HG03175 (cell line): Measurements from ENCODE around the gene NBPF20.
A peak's percentile ranks its signal among the peaks of the same experiment; 100 is the strongest.
"Not testable (repeated sequence)": the region's sequence is repeated elsewhere in the genome, so short reads cannot be mapped to it uniquely, and the experiment has no call there.

ENCODE experiments used
- ATAC-seq: cut with Tn5 transposase; IDR thresholded peaks from one replicate; pipeline ENCODE4 v1.9.1; 2021; ENCODE audit warnings: mild to moderate bottlenecking, moderate library complexity; ENCODE audit not compliant: unreplicated experiment

NBPF20 gene

GRCh38 chr1:145425436-145426029, at the start of gene NBPF20:
TSS of gene NBPF20 (minus strand) at chr1:145425603. CDS start at chr1:145405272, 20,331 bp downstream.
- ATAC-seq = peak; percentile 91

DNA sequence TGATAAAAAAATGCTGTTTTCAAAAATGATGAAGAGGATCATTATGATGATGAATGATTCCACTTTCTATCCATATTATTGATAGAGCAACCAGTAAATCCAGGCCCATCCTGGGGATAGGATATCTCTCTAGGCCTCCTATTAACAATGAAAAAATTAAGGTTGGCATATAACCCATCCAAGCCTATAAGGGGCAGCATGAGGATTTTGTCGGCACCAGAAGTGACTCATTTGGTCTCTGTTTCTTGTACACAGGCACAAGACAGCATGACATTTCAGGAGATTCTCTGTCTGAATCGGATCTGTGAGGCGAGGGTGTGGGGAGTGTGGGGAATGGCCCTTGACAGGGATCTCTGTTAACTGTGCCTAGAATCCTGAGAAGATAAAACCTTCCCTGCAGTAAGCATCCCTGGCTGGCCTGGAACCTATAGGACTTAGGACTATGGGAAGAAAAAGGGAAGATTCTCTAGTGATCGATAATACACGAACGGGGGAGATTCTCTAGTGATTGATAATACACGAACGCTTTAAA, 49.5 kb upstream of the NBPF20 start:
- not testable (repeated sequence) for ATAC-seq

DNA sequence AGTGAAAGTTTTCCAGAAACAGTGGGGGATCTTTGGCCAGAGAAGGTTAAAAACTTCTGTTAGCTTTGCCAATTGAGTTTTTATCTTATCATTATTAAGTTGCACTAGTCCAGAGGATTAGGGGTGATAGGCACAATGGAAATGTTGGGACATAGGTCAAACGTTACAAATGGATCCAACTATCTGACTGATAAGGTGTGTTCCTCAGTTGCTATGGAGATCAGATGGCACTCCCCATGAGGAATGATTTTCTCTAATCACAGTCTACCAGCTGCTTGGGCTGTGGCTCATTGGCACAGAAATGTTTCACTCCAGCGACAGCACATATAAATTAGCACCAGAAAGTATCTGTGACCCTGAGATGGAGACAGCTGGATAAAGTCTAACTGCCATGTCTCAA, 47.3 kb upstream of the NBPF20 start:
- not testable (repeated sequence) for ATAC-seq

GRCh38 chr1:145471365-145471764, 46.0 kb upstream of the NBPF20 start:
- ATAC-seq = not testable (repeated sequence)

- ATAC-seq = peak; percentile 84
Measured at GRCh38 chr1:145465405-145466144, 40.2 kb upstream of the NBPF20 start.

- peak; percentile 12 for ATAC-seq
Measured at GRCh38 chr1:145464708-145465336, 39.4 kb upstream of the NBPF20 start.

- not testable (repeated sequence) for ATAC-seq
Measured at GRCh38 chr1:145464017-145464416, 38.6 kb upstream of the NBPF20 start.

GRCh38 chr1:145460684-145461083, 35.3 kb upstream of the NBPF20 start:
- ATAC-seq = not testable (repeated sequence)

DNA sequence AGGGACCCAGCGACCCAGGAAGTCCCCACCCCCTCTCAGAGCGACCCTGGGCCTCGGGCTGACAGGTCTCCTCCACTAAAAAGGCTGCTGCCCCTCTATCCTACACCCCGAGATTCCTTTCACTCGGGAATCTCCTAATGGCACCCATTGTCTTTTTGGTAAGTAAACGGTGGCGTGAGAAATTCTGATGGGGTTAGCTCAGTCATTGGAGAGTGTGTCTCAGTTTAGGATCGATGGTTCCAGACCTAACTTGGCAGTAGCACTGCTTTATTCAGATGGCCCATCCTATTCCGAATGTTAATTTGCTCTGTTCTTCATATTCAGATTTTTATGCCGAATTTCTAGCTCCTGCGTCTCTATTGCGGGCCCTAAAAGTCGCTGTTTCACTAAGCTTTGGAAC, 34.6 kb upstream of the NBPF20 start:
- not testable (repeated sequence) for ATAC-seq

DNA sequence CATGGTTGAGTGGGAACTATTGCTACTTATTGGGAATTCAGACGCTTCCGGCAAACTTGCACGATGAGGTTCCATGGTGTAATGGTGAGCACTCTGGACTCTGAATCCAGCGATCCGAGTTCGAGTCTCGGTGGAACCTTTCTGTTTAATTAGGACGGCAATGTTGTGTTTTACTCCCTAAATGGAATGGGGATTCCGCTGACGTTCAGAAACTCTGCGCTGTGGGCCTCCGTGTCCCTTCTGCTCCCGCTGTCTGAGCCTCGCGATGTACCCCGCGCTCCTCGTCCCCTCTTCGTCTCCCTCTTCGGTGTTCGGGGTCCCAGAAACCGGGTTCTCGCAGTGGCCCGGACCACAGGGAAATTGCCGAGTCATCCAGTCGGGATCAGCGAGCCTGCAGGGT, 34.2 kb upstream of the NBPF20 start:
- not testable (repeated sequence) for ATAC-seq

GRCh38 chr1:145459063-145459462, 33.7 kb upstream of the NBPF20 start:
- ATAC-seq = not testable (repeated sequence)

DNA sequence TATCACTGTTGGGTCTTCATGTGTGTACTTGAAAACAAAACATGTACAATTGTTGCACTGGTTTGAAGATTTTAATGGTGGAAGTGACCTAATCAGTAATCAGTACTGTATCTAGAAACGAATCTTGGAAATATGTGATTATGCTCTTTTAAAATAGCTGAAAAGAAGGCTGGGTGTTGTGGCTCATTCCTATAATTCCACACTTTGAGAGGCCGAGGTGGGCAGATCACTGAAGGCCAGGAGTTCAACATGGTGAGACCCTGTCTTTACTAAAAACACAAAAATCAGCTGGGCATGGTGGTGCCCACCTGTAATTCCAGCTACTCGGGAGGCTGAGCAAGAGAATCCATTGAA, 29.4 kb upstream of the NBPF20 start:
- not testable (repeated sequence) for ATAC-seq

DNA sequence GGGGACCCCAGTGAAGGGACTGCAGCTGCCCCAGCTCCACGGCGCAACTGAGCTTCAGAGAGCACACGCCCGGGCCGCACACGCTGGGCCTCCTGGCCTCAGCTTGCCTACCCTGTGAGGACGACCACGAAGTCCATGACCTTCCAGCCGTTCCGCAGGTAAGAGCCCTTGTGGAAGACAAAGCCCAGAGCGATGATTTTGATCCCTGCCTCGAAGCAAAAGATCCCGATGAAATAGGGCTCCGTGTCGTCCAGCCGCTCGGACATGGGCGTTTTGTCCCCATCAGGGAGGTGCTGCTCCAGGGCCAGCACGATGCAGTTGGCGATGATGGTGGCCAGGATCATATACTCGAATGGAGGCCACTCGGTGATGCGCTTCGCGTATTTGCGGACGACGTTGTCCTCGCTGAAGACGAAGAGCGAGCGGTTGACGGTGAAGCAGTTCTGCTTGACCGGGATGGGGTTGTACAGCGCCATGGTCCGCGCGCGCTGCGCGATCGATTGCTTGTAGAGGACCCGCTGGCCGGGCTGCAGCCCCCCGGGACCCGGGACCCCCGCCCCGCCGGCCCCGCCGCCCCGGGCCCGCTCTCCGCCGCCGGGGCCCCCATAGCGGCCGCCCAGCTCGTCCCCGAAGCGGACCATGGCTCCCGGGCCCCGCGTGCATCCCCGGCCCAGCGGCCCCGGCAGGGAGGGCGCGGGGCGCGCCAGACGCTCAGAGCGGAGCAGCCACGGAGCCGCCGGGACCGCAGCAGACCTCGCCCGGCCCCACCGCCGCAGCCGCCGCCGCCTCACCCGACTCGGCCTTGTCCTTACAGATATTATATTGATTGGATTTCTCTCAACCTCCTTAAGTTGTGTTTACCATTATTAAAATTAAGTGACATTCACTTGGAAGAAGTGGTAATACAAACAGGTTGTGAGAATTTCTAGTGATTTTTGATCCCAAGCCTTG, 28.7 kb upstream of the NBPF20 start:
- ATAC-seq = not testable (repeated sequence)

DNA sequence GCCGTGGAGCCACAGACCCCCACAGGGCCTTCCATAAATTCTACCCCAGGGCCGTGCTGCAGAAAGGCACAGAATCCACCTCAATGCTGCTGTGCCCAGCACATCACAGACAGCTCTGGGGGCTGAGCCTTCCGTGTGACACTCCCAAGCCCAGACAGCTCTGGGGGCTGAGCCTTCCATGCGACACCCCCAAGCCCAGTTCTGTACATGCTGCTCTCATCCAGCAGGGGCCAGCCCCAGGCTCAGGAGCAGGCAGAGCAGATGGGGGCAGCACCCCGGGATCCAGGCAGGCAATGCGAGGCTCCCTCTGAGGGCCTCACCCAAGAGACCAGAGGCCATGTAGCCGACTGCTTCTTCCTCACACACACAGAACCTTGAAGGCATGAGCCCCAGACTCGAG, 27.1 kb upstream of the NBPF20 start:
- not testable (repeated sequence) for ATAC-seq

DNA sequence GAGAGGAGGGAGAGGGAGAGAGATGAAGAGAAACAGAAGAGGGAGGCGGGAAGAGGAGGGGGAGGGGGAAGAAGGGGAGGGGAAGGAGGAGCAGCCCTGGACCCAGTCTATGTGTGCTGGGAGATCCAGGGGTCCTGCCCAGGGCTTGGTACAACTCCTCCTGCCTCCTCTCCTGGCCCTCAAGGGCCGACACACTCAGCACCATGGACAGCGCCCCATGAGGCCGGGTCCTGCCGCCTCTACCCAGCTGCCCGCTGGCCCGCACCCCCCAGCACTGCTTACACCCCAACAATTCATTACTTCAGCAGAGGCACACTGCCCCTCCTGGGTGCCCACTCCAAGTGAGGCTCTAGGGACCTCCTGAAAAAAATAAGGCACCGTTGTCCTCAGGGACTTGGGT, 26.5 kb upstream of the NBPF20 start:
- ATAC-seq = not testable (repeated sequence)

GRCh38 chr1:145445219-145445618, 19.8 kb upstream of the NBPF20 start:
- ATAC-seq = not testable (repeated sequence)

DNA sequence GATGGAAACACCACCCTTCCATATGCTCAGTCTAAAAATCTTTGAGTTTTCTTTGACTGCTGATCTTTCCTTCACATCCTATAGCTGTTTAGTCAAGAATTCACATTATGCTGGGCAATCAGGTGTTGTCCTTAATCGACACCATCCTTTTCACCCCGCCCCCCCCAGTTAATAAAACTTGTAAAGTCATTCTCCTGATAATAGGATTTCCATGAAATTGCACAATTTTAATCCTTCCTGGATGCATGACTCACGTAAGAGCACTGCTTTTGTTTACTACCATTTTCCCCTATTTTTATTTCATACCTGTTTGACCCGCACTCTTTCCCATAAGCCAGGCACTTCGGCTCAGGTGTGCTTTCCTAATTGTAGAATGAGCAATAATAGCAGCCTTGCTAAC, 16.9 kb upstream of the NBPF20 start:
- ATAC-seq = not testable (repeated sequence)

DNA sequence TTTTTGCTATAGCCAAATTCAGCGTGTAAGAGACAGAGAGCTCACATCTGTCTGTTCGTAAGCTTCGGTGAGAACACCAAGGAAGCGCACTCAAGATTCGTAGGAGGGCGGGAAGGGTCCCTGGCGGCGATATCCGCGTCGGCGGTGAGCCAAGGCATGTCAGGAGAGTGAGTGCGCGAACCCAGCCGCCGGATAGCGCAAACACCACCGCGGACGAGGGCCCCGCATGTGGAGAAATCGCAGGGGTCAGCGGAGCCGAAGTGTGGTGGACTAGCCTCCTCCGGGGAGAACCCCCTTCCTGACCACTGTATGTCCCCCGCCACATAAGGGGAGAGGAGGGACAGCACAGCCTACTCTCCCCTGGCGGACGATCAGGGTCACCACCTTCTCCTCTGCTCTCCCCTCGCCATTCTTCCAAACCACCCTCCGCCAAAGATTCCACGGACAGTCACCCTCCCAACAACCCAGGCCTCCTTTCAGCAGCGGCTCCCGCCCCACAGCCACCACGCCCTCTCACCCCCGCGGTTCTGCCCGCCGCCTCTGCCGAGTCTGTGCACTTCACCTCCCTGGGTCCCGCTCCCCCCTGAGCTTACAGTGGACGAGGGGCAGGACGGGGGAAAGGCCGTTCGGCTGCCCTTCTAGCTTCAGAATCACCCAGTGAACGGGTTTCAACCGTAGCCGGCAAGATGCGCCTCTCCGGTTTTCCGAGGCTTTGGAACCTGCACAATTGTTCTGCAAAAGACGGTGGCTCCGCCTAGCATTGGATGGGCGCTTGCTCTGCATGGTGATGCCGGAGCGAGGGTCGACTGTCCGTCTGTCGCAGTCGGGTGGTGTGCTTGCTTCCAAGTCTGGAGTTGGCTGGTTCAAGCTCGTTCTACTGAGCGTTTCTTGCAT, 6.2 kb upstream of the NBPF20 start:
- ATAC-seq = not testable (repeated sequence)

GRCh38 chr1:145430830-145431229, 5.4 kb upstream of the NBPF20 start:
- not testable (repeated sequence) for ATAC-seq

- ATAC-seq = not testable (repeated sequence)
Measured at GRCh38 chr1:145429329-145429728, 3.9 kb upstream of the NBPF20 start.
